ENCODE measurements around the gene CASP5.

DNA sequence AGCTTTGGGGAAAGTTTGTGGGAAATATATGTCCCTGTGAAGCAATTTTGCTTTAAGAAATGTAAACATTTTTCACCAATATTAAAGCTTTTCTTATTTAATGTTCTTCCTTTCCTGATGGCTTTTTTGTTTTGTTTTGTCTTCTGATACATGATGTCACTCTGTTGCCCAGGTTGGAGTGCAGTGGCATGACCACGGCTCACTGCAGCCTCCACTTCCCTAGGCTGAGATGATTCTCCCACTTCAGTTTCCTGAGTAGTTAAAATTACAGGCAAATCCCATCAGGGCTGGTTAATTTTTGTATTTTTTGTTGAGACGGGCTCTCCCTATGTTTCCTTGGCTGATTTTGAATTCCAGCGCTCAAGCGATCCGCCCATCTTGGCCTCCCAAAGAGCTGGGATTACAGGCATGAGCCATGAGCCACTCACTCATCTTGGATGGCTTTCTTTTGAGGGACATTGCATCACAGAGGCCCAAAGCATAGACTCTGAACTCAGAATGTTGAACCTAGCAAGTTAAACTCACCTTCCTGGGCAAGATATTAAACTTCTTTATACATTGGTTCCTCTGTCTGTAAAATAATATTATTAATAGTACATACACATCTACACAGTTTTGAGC, 22.8 kb upstream of the CASP5 start:
- TF ChIP-seq POLR2A (IDR thresholded peaks at IDR 0.05; ENCODE audit: low read depth): no peak
- no peak for TF ChIP-seq EP300 (IDR thresholded peaks at IDR 0.05)
- TF ChIP-seq, protein P1, sequence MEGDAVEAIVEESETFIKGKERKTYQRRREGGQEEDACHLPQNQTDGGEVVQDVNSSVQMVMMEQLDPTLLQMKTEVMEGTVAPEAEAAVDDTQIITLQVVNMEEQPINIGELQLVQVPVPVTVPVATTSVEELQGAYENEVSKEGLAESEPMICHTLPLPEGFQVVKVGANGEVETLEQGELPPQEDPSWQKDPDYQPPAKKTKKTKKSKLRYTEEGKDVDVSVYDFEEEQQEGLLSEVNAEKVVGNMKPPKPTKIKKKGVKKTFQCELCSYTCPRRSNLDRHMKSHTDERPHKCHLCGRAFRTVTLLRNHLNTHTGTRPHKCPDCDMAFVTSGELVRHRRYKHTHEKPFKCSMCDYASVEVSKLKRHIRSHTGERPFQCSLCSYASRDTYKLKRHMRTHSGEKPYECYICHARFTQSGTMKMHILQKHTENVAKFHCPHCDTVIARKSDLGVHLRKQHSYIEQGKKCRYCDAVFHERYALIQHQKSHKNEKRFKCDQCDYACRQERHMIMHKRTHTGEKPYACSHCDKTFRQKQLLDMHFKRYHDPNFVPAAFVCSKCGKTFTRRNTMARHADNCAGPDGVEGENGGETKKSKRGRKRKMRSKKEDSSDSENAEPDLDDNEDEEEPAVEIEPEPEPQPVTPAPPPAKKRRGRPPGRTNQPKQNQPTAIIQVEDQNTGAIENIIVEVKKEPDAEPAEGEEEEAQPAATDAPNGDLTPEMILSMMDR (IDR thresholded peaks at IDR 0.05): no peak
- no peak for TF ChIP-seq POLR2AphosphoS5 (IDR thresholded peaks at IDR 0.05)

Measured in esophagus muscularis mucosa (tissue), 4 donors.